CD4-positive, alpha-beta T cell treated with Interleukin-21 for 1 hour (primary cell): ENCODE results near the gene KLHL29.

Experiments used
- DNase-seq: peaks from one replicate; pipeline ENCODE4 v3.0.0-alpha.2; 2020

Gene KLHL29

GRCh38 chr2:23478933-23479683, 94.1 kb downstream of the KLHL29 start:
- DNase-seq, result no peak

- DNase-seq, result no peak
Measured at GRCh38 chr2:23480957-23481797, 96.2 kb downstream of the KLHL29 start.

GRCh38 chr2:23482188-23482587, 97.2 kb downstream of the KLHL29 start:
- no peak for DNase-seq

- DNase-seq, result no peak
Measured at GRCh38 chr2:23482607-23483006, 97.6 kb downstream of the KLHL29 start.

GRCh38 chr2:23483791-23484190, 98.8 kb downstream of the KLHL29 start:
- no peak for DNase-seq

- no peak for DNase-seq
Measured at GRCh38 chr2:23484275-23484674, 99.3 kb downstream of the KLHL29 start.

- no peak for DNase-seq
Measured at GRCh38 chr2:23484767-23485166, 99.8 kb downstream of the KLHL29 start.

- DNase-seq, result no peak
Measured at GRCh38 chr2:23485261-23485660, 100.3 kb downstream of the KLHL29 start.

- DNase-seq, result no peak
Measured at GRCh38 chr2:23485841-23486683, 101.1 kb downstream of the KLHL29 start.

- no peak for DNase-seq
Measured at GRCh38 chr2:23486684-23487075, 101.7 kb downstream of the KLHL29 start.

- no peak for DNase-seq
Measured at GRCh38 chr2:23487735-23488492, 102.9 kb downstream of the KLHL29 start.

GRCh38 chr2:23488584-23488983, 103.6 kb downstream of the KLHL29 start:
- DNase-seq, result no peak

- DNase-seq, result no peak
Measured at GRCh38 chr2:23489471-23490322, 104.7 kb downstream of the KLHL29 start.

- no peak for DNase-seq
Measured at GRCh38 chr2:23491591-23492336, 106.8 kb downstream of the KLHL29 start.

- DNase-seq, result no peak
Measured at GRCh38 chr2:23492337-23492675, 107.3 kb downstream of the KLHL29 start.

GRCh38 chr2:23492921-23493320, 107.9 kb downstream of the KLHL29 start:
- DNase-seq, result no peak

GRCh38 chr2:23493846-23494245, 108.9 kb downstream of the KLHL29 start:
- DNase-seq, result no peak

GRCh38 chr2:23494286-23494685, 109.3 kb downstream of the KLHL29 start:
- no peak for DNase-seq

GRCh38 chr2:23495661-23496114, 110.7 kb downstream of the KLHL29 start:
- DNase-seq, result no peak

- DNase-seq, result no peak
Measured at GRCh38 chr2:23496456-23496855, 111.5 kb downstream of the KLHL29 start.

GRCh38 chr2:23497063-23497462, 112.1 kb downstream of the KLHL29 start:
- peak; percentile 1 for DNase-seq
